ENCODE results near the gene ANP32A.

DNA sequence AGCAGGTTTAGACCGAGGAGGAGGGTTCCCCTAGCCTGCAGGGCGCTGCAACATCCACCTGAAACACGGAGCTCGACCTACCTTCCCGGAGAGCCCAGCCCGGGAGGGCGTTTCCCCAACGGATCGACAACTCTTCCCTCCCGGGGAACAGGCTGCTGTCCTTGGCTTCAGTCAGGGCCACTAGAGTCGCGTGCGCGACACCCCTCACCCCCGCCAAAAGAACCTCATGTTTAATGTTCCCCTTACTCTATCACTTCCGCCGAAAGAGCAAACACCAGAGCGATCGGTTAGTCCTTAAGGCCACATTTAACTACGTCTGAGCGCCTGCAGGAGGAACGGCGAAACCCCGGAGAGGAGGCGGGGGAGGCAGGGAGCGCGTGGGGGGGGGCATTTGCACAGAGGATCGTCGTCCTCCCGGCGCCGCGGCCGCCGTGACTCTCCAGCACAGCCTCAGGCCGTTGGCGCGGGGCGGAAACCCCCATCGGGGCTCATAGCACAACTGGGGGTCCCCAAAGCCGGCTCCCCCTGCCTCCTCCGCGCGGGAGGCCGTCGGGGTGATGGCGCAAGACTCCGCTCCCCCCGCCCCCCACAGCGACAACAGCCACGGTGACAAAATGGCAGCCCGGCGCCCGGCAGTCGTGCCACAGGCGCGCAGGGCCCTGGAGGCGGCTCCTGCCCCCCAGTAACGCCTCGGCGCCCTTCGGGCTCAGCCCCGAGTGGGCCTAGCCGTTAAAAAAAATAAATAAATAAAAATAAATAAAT, 3.2 kb downstream of the ANP32A start:
- TF ChIP-seq, protein P1, sequence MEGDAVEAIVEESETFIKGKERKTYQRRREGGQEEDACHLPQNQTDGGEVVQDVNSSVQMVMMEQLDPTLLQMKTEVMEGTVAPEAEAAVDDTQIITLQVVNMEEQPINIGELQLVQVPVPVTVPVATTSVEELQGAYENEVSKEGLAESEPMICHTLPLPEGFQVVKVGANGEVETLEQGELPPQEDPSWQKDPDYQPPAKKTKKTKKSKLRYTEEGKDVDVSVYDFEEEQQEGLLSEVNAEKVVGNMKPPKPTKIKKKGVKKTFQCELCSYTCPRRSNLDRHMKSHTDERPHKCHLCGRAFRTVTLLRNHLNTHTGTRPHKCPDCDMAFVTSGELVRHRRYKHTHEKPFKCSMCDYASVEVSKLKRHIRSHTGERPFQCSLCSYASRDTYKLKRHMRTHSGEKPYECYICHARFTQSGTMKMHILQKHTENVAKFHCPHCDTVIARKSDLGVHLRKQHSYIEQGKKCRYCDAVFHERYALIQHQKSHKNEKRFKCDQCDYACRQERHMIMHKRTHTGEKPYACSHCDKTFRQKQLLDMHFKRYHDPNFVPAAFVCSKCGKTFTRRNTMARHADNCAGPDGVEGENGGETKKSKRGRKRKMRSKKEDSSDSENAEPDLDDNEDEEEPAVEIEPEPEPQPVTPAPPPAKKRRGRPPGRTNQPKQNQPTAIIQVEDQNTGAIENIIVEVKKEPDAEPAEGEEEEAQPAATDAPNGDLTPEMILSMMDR (IDR thresholded peaks at IDR 0.05) = peak in 1 of 5 experiments; percentile 15
- peak in 1 of 2 donors; percentile 52 for TF ChIP-seq EP300 (IDR thresholded peaks at IDR 0.05)
